GM21390 (cell line): ENCODE data around the gene SPATA45.
A peak's percentile ranks its signal among the peaks of the same experiment; 100 is the strongest.
"Not testable (repeated sequence)": the region's sequence is repeated elsewhere in the genome, so short reads cannot be mapped to it uniquely, and the experiment has no call there.

ENCODE experiments used
- ATAC-seq: cut with Tn5 transposase; IDR thresholded peaks from one replicate; pipeline ENCODE4 v1.9.1; 2021; ENCODE audit not compliant: unreplicated experiment

The SPATA45 gene

DNA sequence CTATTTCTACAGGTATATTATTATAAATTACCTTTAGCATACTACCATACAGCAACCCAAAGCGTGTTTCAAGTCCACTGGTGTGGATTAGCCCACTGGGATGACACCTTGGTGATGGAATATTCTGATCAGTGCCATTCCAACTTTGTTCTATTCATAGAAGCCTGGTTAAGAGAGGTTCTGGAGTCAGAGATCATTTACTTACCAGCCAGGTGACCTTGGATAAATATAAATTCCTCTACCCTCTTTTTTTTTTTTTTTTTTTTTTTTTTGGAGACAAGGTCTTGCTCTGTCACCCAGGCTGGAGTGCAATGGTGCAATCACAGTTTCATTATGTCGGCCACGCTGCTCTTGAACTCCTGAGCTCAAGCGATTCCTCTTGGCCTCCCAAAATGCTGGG lies at the start of gene SPATA45:
SPATA45 (minus strand) TSS at position 101 of the 400 bp plus-strand sequence. CDS start 11,500 bp downstream, outside the sequence.
- ATAC-seq: no peak

GRCh38 chr1:212892108-212892507 lies 44.7 kb upstream of the SPATA45 start:
- ATAC-seq: no peak

DNA sequence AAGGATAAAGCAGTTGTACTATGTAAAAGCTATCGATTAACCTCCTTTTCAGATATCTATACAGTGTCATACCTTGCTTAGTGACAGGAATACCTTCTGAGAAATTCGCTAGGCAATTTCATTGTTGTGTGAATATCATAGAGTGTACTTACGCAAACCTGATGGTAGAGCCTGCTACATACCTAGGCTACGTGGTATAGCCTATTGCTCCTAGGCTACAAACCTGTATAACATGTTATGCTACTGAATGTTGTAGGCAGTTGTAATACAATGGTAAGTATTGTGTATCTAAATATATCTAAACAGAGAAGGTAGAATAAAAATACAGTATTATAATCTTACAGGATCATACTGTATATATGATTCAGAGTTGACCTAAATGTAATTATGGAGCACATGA lies 37.1 kb upstream of the SPATA45 start:
- ATAC-seq: no peak

DNA sequence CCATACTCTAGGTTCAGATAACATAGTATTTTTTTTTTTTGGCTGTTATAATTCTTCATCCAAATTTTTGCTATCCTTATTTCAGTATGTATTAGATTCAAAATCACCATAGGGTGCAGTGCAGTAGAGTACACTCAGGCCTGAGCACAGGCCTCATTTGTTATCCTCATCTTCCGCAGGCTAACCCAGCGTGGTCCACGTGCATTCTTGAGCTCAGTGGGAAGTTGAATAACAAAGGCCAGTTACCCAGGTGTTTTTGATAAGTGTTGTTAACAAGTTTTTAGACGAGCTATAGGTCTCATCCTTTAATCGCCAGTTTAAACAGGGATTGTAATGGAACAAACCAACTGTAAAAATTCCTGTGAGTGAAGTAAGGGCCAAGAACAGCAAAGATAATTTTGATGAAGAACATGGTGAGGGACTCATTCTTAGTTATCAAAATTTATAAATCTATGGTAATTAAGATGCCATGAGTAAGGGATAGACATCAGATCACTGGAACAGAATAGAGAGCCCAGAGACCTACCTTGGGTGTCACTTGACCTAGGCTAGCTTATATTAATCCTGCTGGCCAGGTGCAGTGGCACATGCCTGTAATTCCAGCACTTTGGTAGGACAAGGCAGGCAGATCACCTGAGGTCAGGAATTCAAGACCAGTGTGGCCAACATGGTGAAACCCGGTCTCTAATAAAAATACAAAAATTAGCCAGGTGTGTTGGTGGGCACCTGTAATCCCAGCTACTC lies 32.7 kb upstream of the SPATA45 start:
- no peak for ATAC-seq

GRCh38 chr1:212878418-212878817 lies 31.0 kb upstream of the SPATA45 start:
- ATAC-seq: no peak

DNA sequence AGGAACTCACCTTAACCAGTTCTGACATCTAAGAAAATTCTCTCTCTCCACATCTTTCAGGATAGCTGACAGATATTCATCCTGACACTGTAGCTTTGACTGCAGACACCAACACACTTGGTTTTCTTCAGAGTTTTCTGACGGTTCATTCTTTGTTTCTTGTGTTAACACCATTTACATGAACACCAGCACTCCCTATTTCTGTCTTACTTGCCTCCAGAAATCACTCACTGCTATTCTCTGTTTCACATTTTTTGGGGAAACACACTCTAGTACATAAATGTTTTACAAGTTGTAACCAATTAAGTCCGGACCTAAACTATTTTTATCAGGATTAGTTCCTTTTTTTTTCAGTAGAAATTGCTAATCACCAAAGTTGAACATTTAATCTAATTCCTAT lies 26.1 kb upstream of the SPATA45 start:
- peak; percentile 84 for ATAC-seq

DNA sequence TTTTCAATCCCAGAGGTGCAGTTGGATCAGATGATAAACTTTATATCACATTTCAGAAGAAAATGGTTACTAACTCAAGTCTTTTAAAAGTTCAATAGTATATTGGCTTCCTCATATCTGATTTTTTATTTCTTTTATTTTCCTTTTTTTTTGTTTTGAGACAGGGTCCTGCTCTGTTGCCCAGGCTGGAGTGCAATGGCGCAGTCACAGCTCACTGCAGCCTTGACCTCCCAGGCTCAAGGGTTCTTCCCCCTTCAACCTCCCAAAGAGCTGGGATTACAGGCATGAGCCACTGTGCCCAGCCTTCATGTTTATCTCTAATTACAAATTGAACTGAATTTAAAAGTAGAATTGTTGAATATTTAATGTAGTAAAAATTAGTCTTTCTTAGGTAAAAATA lies 24.5 kb upstream of the SPATA45 start:
- no peak for ATAC-seq

GRCh38 chr1:212867192-212867591 lies 19.7 kb upstream of the SPATA45 start:
- no peak for ATAC-seq

DNA sequence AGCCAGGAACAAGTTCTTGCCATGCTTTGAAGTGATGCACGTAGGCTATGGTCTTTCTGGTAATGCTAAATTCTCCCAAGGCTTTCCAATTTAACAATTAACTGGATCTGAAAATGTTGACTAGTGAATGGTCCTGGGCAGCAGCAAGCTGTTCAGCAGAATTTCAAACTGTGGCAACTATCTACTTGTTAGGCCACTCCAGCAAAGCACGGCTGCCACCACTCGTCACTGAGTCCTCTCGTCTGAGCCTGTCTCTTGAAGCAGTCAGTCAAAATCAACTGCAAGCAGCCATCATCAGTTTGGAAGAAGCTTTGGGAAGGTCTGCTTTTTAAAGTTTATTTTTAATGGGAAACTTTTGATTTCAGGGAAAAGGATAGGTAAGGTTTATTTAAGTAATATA lies 16.8 kb upstream of the SPATA45 start:
- no peak for ATAC-seq

- ATAC-seq: not testable (repeated sequence)
Observed at GRCh38 chr1:212863345-212863744, 15.9 kb upstream of the SPATA45 start.

DNA sequence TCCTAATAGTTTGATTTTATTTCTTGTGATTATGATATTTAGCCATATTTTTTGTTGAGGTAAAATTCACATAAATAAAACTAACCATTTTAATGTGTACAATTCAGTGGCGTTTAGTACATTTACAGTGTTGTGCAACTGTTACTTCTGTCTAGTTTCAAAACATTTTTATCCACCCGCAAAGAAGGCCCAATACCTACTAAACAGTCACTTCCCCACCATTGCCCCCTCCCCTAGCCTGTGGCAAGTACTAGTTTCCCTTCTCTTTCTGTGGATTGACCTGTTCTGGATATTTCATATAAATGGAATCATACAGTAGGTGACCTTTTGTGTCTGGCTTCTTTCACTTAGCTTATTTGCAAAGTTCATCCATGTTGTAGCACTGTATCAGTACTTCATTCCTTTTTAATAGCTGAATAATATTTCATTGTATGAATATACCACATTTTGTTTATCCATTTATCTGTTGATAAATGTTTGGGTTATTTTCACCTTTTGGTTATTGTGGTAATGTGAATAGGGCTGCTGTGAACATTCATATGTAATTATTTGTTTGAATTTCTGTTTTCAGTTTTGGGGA lies 14.8 kb upstream of the SPATA45 start:
- ATAC-seq: no peak

GRCh38 chr1:212860713-212861581 lies 13.5 kb upstream of the SPATA45 start:
- ATAC-seq: no peak

DNA sequence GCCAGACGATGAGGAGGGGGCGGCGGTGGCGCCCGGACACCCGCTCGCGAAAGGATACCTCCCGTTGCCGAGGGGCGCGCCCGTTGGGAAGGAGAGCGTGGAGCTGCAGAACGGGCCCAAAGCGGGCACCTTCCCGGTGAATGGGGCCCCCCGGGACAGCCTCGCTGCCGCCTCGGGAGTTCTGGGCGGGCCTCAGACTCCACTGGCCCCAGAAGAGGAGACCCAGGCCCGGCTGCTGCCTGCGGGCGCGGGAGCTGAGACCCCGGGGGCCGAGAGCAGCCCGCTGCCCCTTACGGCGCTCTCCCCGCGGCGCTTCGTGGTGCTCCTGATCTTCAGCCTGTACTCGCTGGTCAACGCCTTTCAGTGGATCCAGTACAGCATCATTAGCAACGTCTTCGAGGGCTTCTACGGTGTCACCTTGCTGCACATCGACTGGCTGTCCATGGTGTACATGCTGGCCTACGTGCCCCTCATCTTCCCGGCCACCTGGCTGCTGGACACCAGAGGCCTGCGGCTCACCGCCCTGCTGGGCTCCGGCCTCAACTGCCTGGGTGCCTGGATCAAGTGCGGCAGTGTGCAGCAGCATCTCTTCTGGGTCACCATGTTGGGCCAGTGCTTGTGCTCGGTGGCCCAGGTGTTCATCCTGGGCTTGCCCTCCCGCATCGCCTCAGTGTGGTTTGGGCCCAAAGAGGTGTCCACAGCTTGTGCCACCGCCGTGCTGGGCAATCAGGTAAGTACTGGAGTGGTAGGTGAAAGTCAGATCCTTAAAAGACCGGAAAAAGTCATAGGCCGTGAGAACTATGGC lies 11.2 kb upstream of the SPATA45 start:
- ATAC-seq: peak; percentile 11

- ATAC-seq: peak; percentile 97
Observed at GRCh38 chr1:212857992-212858460, 10.6 kb upstream of the SPATA45 start, which contains the start of gene FLVCR1. Gene FLVCR1, plus strand, starts transcription at chr1:212858275. Its CDS starts 178 bp downstream, at chr1:212858453.

- ATAC-seq: no peak
Observed at GRCh38 chr1:212856755-212857154, 9.3 kb upstream of the SPATA45 start.

GRCh38 chr1:212853658-212854057 lies 6.2 kb upstream of the SPATA45 start:
- no peak for ATAC-seq

DNA sequence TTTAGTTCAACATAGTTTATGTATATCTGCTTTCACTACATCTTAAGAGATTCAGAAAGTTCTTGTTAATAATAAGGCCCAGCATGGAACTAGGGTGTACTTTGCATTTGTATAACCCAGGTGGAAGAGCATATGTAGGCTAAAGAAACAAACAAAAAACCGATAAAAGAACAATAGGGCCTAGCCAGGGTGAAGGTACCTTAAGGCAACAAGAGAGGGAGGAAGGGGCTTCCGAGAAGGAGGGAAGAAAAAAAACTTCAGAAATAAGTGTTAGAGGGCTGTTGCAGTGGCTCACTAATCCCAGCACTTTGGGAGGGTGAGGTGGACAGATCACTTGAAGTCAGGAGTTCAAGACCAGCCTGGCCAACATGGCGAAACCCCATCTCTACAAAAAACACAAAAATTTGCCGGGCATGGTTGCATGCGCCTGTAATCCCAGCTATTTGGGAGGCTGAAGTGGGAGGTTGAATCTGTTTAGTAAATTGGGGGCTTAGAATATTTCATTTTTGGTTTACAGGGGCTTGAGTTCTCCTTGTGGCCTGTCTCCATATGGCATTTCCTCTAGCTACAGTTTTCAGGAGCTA lies 4.7 kb upstream of the SPATA45 start:
- no peak for ATAC-seq

- ATAC-seq: not testable (repeated sequence)
Observed at GRCh38 chr1:212844521-212844920, 2.9 kb downstream of the SPATA45 start.

GRCh38 chr1:212838145-212838544 lies 9.3 kb downstream of the SPATA45 start:
- no peak for ATAC-seq
